Liver (tissue), 3 donors: ENCODE results near the gene CCDC190.

Experiments used
- EGR1 ChIP-seq, 2 donors: IDR thresholded peaks; 2 replicates each; pipeline ENCODE4 v1.6.1; 2016 to 2018; ENCODE audit warnings: antibody characterized with exemption in 2 of 2, low read depth in 2 of 2
- HNF4G ChIP-seq: IDR thresholded peaks from 2 replicates; pipeline ENCODE4 v1.6.1; 2016; ENCODE audit warnings: antibody characterized with exemption
- JUND ChIP-seq, 2 donors: IDR thresholded peaks; 2 replicates each; pipeline ENCODE4 v1.6.1; 2016; ENCODE audit warnings: antibody characterized with exemption in 2 of 2
- RAD21 ChIP-seq, 2 donors: IDR thresholded peaks; 2 replicates each; pipeline ENCODE4 v1.6.1; 2016; ENCODE audit warnings: antibody characterized with exemption in 2 of 2, mild to moderate bottlenecking in 2 of 2
- RXRA ChIP-seq, 2 donors: IDR thresholded peaks; 2 replicates each; pipeline ENCODE4 v1.6.1; 2017 to 2018; ENCODE audit warnings: antibody characterized with exemption in 2 of 2, mild to moderate bottlenecking in 1 of 2
- TAF1 ChIP-seq: conservative IDR thresholded peaks from 2 replicates; pipeline ENCODE4 v1.6.1; 2016; ENCODE audit warnings: antibody characterized with exemption, mild to moderate bottlenecking
- TF ChIP-seq, protein P1 (sequence below): fragments of 150-350 bp; IDR thresholded peaks from 2 replicates; pipeline ENCODE4 v1.5.1; 2017; ENCODE audit warnings: improper control_type of control experiment, low read depth, low read length; ENCODE audit not compliant: missing input control
- TF ChIP-seq, protein P2 (sequence below): IDR thresholded peaks from 2 replicates; pipeline ENCODE4 v1.6.1; 2016; ENCODE audit warnings: antibody characterized with exemption
- TF ChIP-seq, protein P3 (sequence below): IDR thresholded peaks from 2 replicates; pipeline ENCODE4 v1.6.1; 2016; ENCODE audit warnings: antibody characterized with exemption, mild to moderate bottlenecking
- donor health status: healthy.
- donor health status: healthy.

DNA sequence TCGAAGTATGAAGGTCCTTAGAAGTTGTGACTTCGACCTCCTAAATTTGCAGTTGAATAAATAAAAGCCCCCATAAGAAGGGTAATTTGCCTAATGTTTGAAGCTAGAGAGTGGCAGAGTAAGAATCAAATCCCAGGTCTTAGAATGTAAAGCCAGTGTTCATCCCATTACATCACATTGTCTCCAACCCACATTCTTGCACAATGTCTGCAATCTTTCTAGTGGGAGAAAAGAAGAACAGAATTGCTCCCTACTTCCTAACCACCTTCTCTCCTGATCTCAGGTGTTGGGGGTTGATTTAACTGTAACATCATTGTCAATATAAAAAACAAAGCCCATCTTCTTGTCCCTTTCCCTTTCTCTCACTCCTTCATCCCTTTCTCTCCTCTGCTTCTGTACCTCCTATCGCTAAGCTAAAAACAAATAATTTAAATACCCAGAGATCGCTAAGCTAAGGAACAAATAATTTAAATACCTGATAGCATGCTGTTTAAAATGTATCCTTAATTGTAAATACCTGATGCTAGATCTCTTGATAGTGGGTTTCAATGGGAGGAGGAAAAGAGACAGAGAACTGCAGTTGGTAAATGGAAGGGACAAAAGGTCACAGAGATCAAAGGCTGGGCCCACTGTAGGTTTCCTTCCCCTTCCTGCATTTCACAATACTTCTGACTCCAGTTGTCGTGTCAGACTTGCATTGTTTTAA, 32.1 kb upstream of the CCDC190 start:
- TF ChIP-seq, protein P1, sequence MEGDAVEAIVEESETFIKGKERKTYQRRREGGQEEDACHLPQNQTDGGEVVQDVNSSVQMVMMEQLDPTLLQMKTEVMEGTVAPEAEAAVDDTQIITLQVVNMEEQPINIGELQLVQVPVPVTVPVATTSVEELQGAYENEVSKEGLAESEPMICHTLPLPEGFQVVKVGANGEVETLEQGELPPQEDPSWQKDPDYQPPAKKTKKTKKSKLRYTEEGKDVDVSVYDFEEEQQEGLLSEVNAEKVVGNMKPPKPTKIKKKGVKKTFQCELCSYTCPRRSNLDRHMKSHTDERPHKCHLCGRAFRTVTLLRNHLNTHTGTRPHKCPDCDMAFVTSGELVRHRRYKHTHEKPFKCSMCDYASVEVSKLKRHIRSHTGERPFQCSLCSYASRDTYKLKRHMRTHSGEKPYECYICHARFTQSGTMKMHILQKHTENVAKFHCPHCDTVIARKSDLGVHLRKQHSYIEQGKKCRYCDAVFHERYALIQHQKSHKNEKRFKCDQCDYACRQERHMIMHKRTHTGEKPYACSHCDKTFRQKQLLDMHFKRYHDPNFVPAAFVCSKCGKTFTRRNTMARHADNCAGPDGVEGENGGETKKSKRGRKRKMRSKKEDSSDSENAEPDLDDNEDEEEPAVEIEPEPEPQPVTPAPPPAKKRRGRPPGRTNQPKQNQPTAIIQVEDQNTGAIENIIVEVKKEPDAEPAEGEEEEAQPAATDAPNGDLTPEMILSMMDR = no peak
- TF ChIP-seq RAD21 (IDR thresholded peaks at IDR 0.05) (no peak), EGR1 (IDR thresholded peaks at IDR 0.05; ENCODE audit: low read depth in 2 of 2) (no peak), RXRA (IDR thresholded peaks at IDR 0.05) (no peak), HNF4G (no peak), TAF1 (no peak), JUND (IDR thresholded peaks at IDR 0.05) (no peak)
- TF ChIP-seq, protein P2, sequence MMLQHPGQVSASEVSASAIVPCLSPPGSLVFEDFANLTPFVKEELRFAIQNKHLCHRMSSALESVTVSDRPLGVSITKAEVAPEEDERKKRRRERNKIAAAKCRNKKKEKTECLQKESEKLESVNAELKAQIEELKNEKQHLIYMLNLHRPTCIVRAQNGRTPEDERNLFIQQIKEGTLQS = no peak
- TF ChIP-seq, protein P3, sequence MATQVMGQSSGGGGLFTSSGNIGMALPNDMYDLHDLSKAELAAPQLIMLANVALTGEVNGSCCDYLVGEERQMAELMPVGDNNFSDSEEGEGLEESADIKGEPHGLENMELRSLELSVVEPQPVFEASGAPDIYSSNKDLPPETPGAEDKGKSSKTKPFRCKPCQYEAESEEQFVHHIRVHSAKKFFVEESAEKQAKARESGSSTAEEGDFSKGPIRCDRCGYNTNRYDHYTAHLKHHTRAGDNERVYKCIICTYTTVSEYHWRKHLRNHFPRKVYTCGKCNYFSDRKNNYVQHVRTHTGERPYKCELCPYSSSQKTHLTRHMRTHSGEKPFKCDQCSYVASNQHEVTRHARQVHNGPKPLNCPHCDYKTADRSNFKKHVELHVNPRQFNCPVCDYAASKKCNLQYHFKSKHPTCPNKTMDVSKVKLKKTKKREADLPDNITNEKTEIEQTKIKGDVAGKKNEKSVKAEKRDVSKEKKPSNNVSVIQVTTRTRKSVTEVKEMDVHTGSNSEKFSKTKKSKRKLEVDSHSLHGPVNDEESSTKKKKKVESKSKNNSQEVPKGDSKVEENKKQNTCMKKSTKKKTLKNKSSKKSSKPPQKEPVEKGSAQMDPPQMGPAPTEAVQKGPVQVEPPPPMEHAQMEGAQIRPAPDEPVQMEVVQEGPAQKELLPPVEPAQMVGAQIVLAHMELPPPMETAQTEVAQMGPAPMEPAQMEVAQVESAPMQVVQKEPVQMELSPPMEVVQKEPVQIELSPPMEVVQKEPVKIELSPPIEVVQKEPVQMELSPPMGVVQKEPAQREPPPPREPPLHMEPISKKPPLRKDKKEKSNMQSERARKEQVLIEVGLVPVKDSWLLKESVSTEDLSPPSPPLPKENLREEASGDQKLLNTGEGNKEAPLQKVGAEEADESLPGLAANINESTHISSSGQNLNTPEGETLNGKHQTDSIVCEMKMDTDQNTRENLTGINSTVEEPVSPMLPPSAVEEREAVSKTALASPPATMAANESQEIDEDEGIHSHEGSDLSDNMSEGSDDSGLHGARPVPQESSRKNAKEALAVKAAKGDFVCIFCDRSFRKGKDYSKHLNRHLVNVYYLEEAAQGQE = no peak
